Islet of Langerhans (tissue), 1 donor: ENCODE results near the gene WFDC2.

Experiments
- FAIRE-seq: peaks from one replicate; lab custom pipeline; 2011; peaks lifted over from hg19 to GRCh38; lab: Jason Lieb, UNC

The WFDC2 gene

GRCh38 chr20:45497971-45498494 is 28.5 kb downstream of the WFDC2 start:
- no peak for FAIRE-seq

GRCh38 chr20:45500022-45500421 is 30.5 kb downstream of the WFDC2 start:
- FAIRE-seq = no peak

- FAIRE-seq = no peak
These were observed 32.0 kb downstream of the WFDC2 start for GRCh38 chr20:45501600-45501999.

- no peak for FAIRE-seq
These were observed 33.0 kb downstream of the WFDC2 start for GRCh38 chr20:45502561-45502960.

GRCh38 chr20:45503403-45503802 is 33.9 kb downstream of the WFDC2 start:
- FAIRE-seq = no peak

- FAIRE-seq = no peak
These were observed 36.8 kb downstream of the WFDC2 start for GRCh38 chr20:45506398-45506797.

- FAIRE-seq = no peak
These were observed 37.7 kb downstream of the WFDC2 start for GRCh38 chr20:45507011-45507820.

GRCh38 chr20:45508068-45508886 is 38.7 kb downstream of the WFDC2 start:
- no peak for FAIRE-seq

- FAIRE-seq = no peak
These were observed 39.5 kb downstream of the WFDC2 start for GRCh38 chr20:45509091-45509490.

- FAIRE-seq = no peak
These were observed 40.8 kb downstream of the WFDC2 start for GRCh38 chr20:45510242-45510862.

- no peak for FAIRE-seq
These were observed 45.8 kb downstream of the WFDC2 start, which contains the start of gene SPINT3 for GRCh38 chr20:45515147-45515913. TSS of gene SPINT3 (minus strand) at chr20:45515622. CDS start at chr20:45515608, 14 bp downstream.

- no peak for FAIRE-seq
These were observed 48.7 kb downstream of the WFDC2 start for GRCh38 chr20:45518282-45518681.

- FAIRE-seq = no peak
These were observed 54.3 kb downstream of the WFDC2 start for GRCh38 chr20:45523821-45524220.

- FAIRE-seq = no peak
These were observed 57.7 kb downstream of the WFDC2 start for GRCh38 chr20:45527294-45527693.
